IMR-90 (cell line): ENCODE measurements around the gene DGKB. TPM values are rescaled to one million over a fixed set of nuclear protein-coding genes. Genes with fewer than 3 reads are reported as not detected.

Experiments used
- ATAC-seq: fragments of 200-7000 bp; cut with Tn5 transposase; 2 replicates; pipeline ENCODE4 v1.9.1; 2020; ENCODE audit warnings: low read depth, mild to moderate bottlenecking, moderate library complexity
- BruUV-seq: library from RNA; stranded (reverse); fragments of 400-500 nt; replicated peaks from 2 replicates; lab custom pipeline; 2021; lab: Mats Ljungman, UMichigan
- CTCF ChIA-PET: fragments of 300-600 bp; formaldehyde crosslinking; extraction: SDS; loops from one replicate; lab custom pipeline; 2021; ENCODE audit warnings: antibody characterized with exemption; lab: Yijun Ruan, JAX
- POLR2A ChIA-PET: fragments of 300-600 bp; sonication (Branson Sonifier 250); formaldehyde crosslinking; loops from one replicate; lab custom pipeline; 2022; ENCODE audit warnings: antibody characterized with exemption; ENCODE audit not compliant: unreplicated experiment; lab: Charles Lee
- DNase-seq: peaks from one replicate; pipeline ENCODE4 v3.0.0; 2013
- H2AFZ ChIP-seq: replicated peaks from 2 replicates; pipeline ENCODE3; 2013; ENCODE audit warnings: low read length, mild to moderate bottlenecking; ENCODE audit not compliant: poor library complexity
- H2AK5ac ChIP-seq: 2 replicates; pipeline ENCODE4 v1.6.1; 2013; ENCODE audit warnings: low read depth, low read length, inconsistent platforms
- H2AK9ac ChIP-seq: replicated peaks from 2 replicates; pipeline ENCODE3; 2013; ENCODE audit warnings: mild to moderate bottlenecking, low read depth, low read length, moderate library complexity; ENCODE audit not compliant: poor library complexity
- H2BK120ac ChIP-seq: 2 replicates; pipeline ENCODE4 v1.6.1; 2013; ENCODE audit warnings: low read depth, low read length, inconsistent platforms
- H2BK15ac ChIP-seq: 3 replicates; pipeline ENCODE4 v1.6.1; 2013; ENCODE audit warnings: low read depth, low read length, inconsistent platforms
- H2BK20ac ChIP-seq: 2 replicates; pipeline ENCODE4 v1.6.1; 2013; ENCODE audit warnings: low read depth, mild to moderate bottlenecking, inconsistent platforms, low read length, moderate library complexity
- H2BK5ac ChIP-seq: 2 replicates; pipeline ENCODE4 v1.6.1; 2013; ENCODE audit warnings: mild to moderate bottlenecking, low read depth, low read length, inconsistent platforms; ENCODE audit not compliant: poor library complexity, severe bottlenecking
- H3K14ac ChIP-seq: replicated peaks from 2 replicates; pipeline ENCODE4 v1.6.1; 2013; ENCODE audit warnings: low read depth, low read length, inconsistent platforms
- H3K18ac ChIP-seq: 2 replicates; pipeline ENCODE4 v1.6.1; 2013; ENCODE audit warnings: low read depth, low read length, control low read depth
- H3K23ac ChIP-seq: 2 replicates; pipeline ENCODE4 v1.6.1; 2013; ENCODE audit warnings: low read depth, low read length, inconsistent platforms
- H3K27ac ChIP-seq: 2 replicates; pipeline ENCODE4 v1.5.1; 2013; ENCODE audit warnings: mild to moderate bottlenecking, control low read depth, low read length; ENCODE audit not compliant: insufficient read depth
- H3K27me3 ChIP-seq: 2 replicates; pipeline ENCODE4 v1.6.1; 2013; ENCODE audit warnings: low read length; ENCODE audit not compliant: control insufficient read depth, insufficient read depth
- H3K36me3 ChIP-seq: 2 replicates; pipeline ENCODE4 v1.6.1; 2013; ENCODE audit warnings: low read length, mixed read lengths; ENCODE audit not compliant: control insufficient read depth, insufficient read depth
- H3K4ac ChIP-seq: 2 replicates; pipeline ENCODE4 v1.6.1; 2013; ENCODE audit warnings: low read depth, low read length, inconsistent platforms
- H3K4me1 ChIP-seq: 2 replicates; pipeline ENCODE4 v1.6.1; 2013; ENCODE audit warnings: low read length, mixed read lengths; ENCODE audit not compliant: control insufficient read depth, insufficient read depth
- H3K4me2 ChIP-seq: 2 replicates; pipeline ENCODE4 v1.6.1; 2013; ENCODE audit warnings: low read depth, mild to moderate bottlenecking, control low read depth, low read length, moderate library complexity
- H3K4me3 ChIP-seq: 2 replicates; pipeline ENCODE4 v1.5.1; 2013; ENCODE audit warnings: low read depth, mild to moderate bottlenecking, control low read depth, low read length, moderate library complexity; ENCODE audit not compliant: insufficient read depth
- H3K56ac ChIP-seq: 2 replicates; pipeline ENCODE4 v1.6.1; 2013; ENCODE audit warnings: low read length, inconsistent platforms; ENCODE audit not compliant: insufficient read depth; ENCODE audit errors: extremely low read depth
- H3K79me1 ChIP-seq, 2 experiments: 2 replicates each; pipeline ENCODE4 v1.6.1; 2013; ENCODE audit warnings: low read length in 2 of 2, inconsistent platforms in 1 of 2, low read depth in 1 of 2
- H3K9ac ChIP-seq: 2 replicates; pipeline ENCODE4 v1.6.1; 2013; ENCODE audit warnings: low read depth, low read length, control low read depth
- H3K9me1 ChIP-seq: 2 replicates; pipeline ENCODE4 v1.6.1; 2013; ENCODE audit warnings: low read length, inconsistent platforms; ENCODE audit not compliant: insufficient read depth
- H3K9me3 ChIP-seq: 2 replicates; pipeline ENCODE4 v1.6.1; 2013; ENCODE audit warnings: low read length; ENCODE audit not compliant: control insufficient read depth, insufficient read depth
- H4K20me1 ChIP-seq: 2 replicates; pipeline ENCODE4 v1.6.1; 2013; ENCODE audit warnings: low read length, inconsistent platforms; ENCODE audit not compliant: insufficient read depth
- H4K5ac ChIP-seq: 2 replicates; pipeline ENCODE4 v1.6.1; 2013; ENCODE audit warnings: mild to moderate bottlenecking, low read depth, low read length, control low read depth
- H4K8ac ChIP-seq, 2 experiments: 2 replicates each; pipeline ENCODE4 v1.6.1; 2013; ENCODE audit warnings: low read depth in 2 of 2, low read length in 2 of 2, control low read depth in 1 of 2, inconsistent platforms in 1 of 2
- H4K91ac ChIP-seq: 2 replicates; pipeline ENCODE4 v1.6.1; 2013; ENCODE audit warnings: low read depth, low read length, inconsistent platforms; ENCODE audit not compliant: insufficient read depth
- CHD1 ChIP-seq: IDR thresholded peaks from 2 replicates; pipeline ENCODE4 v1.6.1; 2012; ENCODE audit warnings: low read depth, low read length, improper control_type of control experiment
- RAD21 ChIP-seq: IDR thresholded peaks from 2 replicates; pipeline ENCODE4 v1.6.1; 2012; ENCODE audit warnings: low read length, improper control_type of control experiment
- WGBS, 2 experiments: methylation state at CpG; one replicate each; pipeline versions ENCODE4 v1.1.5 to v1.1.7; 2013; ENCODE audit warnings: missing lambda C conversion rate in 2 of 2; ENCODE audit not compliant: insufficient read length in 1 of 2; ENCODE audit errors: extremely low coverage in 2 of 2; 5-methylcytosine and 5-hydroxymethylcytosine counted together
- dilution Hi-C: fragments of 300-500 bp; cut with HindIII; formaldehyde crosslinking; loops from one replicate; pipeline ENCODE4 v1.14.3; 2018; ENCODE audit warnings: low sequenced_read_pairs; ENCODE audit not compliant: unreplicated experiment
- in situ Hi-C: fragments of 300-500 bp; cut with MboI; formaldehyde crosslinking; loops from 3 replicates; pipeline ENCODE4 v1.14.3; 2019; ENCODE audit warnings: low sequenced_read_pairs, inconsistent platforms, mixed read lengths
- intact Hi-C: fragments of 100-400 bp; cut with micrococcal nuclease; formaldehyde crosslinking; loops from 2 replicates; pipeline ENCODE4 v1.10.0; 2022
- polyA plus RNA-seq, 3 experiments: library from polyadenylated mRNA; depleted of rRNA; stranded (reverse); fragments of >200 nt; gene quantifications; 2 replicates each; pipeline ENCODE4 v1.2.3, GENCODE V29; 2012; ENCODE audit warnings: low replicate concordance in 1 of 3
- total RNA-seq: library from RNA; depleted of rRNA; stranded (reverse); fragments of >200 nt; gene quantifications from 2 replicates; pipeline ENCODE4 v1.2.3, GENCODE V29; 2012
- TF ChIP-seq, protein P1 (sequence below): conservative IDR thresholded peaks from 2 replicates; pipeline ENCODE4 v1.5.1; 2012; ENCODE audit warnings: mild to moderate bottlenecking, low read depth, low read length, improper control_type of control experiment
- TF ChIP-seq, protein P2 (sequence below): fragments of 150-350 bp; IDR thresholded peaks from 2 replicates; pipeline ENCODE4 v1.6.1; 2017; ENCODE audit warnings: mild to moderate bottlenecking, antibody characterized with exemption, low read length, low read depth

DGKB gene
- total and polyA plus RNA-seq, 2 of the 4 experiments (the other 2 are of a cell fraction) = not detected

DNA sequence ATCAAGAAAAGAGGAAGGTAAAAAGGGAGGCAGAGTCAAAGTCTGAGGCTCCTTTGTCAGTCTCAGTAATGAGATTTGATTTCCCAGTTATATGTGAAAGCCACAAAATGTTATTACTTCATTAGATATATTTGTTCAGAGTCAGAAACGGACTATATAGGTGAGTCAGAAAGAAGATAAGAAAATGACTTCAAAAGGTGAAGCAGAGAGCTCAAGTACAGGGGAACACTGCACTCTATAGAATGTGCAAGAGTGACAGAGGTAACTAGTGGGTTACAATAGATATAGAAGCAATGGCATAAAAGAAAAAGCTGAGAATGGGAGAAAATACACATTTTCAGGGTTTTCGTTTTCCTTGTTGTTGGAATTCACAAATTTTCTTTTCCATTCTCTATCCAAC lies 43.3 kb downstream of the DGKB start:
- H3K4ac ChIP-seq = no peak overlapping the region
- intact Hi-C loops = loop anchor here (5.0 kb wide), 1 partner anchor 1498 kb away; no protein-coding TSS in a partner anchor

More for the DNA sequence above, 43.3 kb downstream of the DGKB start:
- H2BK15ac ChIP-seq = no peak overlapping the region
- no peak for DNase-seq
- no peak overlapping the region for H2AK5ac ChIP-seq
- H3K9me1 ChIP-seq = no peaks in the 10 kb centered on the region
- no peak overlapping the region for H3K27ac ChIP-seq
- H3K56ac ChIP-seq = no peak overlapping the region
- H2AFZ ChIP-seq = no peak overlapping the region
- in situ Hi-C loops = no loop called here
- H3K36me3 ChIP-seq = no peaks in the 10 kb centered on the region
- POLR2A ChIA-PET = no interaction called here
- ATAC-seq = no peak
- H3K18ac ChIP-seq = no peak overlapping the region
- H4K20me1 ChIP-seq = no peaks in the 10 kb centered on the region
- H3K9ac ChIP-seq = no peak overlapping the region
- no peak for TF ChIP-seq RAD21
- TF ChIP-seq CHD1 = no peak
- TF ChIP-seq, protein P1, sequence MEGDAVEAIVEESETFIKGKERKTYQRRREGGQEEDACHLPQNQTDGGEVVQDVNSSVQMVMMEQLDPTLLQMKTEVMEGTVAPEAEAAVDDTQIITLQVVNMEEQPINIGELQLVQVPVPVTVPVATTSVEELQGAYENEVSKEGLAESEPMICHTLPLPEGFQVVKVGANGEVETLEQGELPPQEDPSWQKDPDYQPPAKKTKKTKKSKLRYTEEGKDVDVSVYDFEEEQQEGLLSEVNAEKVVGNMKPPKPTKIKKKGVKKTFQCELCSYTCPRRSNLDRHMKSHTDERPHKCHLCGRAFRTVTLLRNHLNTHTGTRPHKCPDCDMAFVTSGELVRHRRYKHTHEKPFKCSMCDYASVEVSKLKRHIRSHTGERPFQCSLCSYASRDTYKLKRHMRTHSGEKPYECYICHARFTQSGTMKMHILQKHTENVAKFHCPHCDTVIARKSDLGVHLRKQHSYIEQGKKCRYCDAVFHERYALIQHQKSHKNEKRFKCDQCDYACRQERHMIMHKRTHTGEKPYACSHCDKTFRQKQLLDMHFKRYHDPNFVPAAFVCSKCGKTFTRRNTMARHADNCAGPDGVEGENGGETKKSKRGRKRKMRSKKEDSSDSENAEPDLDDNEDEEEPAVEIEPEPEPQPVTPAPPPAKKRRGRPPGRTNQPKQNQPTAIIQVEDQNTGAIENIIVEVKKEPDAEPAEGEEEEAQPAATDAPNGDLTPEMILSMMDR = no peak
- TF ChIP-seq, protein P2, sequence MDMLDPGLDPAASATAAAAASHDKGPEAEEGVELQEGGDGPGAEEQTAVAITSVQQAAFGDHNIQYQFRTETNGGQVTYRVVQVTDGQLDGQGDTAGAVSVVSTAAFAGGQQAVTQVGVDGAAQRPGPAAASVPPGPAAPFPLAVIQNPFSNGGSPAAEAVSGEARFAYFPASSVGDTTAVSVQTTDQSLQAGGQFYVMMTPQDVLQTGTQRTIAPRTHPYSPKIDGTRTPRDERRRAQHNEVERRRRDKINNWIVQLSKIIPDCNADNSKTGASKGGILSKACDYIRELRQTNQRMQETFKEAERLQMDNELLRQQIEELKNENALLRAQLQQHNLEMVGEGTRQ = no peak
- no peaks in the 10 kb centered on the region for H3K27me3 ChIP-seq
- no peak overlapping the region for H2BK5ac ChIP-seq
- no peak overlapping the region for H4K8ac ChIP-seq
- H3K14ac ChIP-seq = no peak overlapping the region
- no TSS peak for BruUV-seq
- CTCF ChIA-PET = no interaction called here
- no peak overlapping the region for H2BK120ac ChIP-seq
- H2AK9ac ChIP-seq = no peak overlapping the region
- H3K9me3 ChIP-seq = no peaks in the 10 kb centered on the region
- no peak overlapping the region for H2BK20ac ChIP-seq
- no peak overlapping the region for H3K4me3 ChIP-seq
- no peak overlapping the region for H3K4me2 ChIP-seq
- H4K91ac ChIP-seq = no peak overlapping the region
- no peaks in the 10 kb centered on the region for H3K4me1 ChIP-seq
- WGBS, 2 experiments = no CpG with 5 or more reads among the region's 2 CpGs
- dilution Hi-C loops = no loop called here
- H3K23ac ChIP-seq = no peak overlapping the region
- no peak overlapping the region for H4K5ac ChIP-seq
- no peaks in the 10 kb centered on the region for H3K79me1 ChIP-seq
